ENCODE results near the gene TNRC6C.
"Not testable (repeated sequence)": the region's sequence is repeated elsewhere in the genome, so short reads cannot be mapped to it uniquely, and the experiment has no call there.

Gene TNRC6C

DNA sequence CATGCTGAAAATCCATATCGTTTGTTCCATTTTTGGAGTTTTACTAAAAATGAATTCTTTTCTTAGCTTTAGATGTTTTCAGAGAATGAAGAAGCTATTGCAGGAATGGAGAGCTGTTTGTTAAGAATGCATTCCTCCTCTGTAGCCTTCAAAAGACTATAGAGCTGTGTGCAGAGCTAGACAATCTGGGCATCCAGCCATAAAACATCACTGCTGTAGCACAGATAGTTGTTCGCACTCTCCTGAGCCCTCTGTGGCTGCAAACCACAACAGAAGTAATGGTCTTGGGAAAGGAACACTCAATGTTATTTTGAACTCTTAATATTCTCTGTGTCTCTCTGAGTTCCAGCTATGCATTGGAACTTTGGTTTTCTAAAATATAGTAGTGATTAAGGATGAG is 4.9 kb downstream of the TNRC6C start:
- TF ChIP-seq, protein P1, sequence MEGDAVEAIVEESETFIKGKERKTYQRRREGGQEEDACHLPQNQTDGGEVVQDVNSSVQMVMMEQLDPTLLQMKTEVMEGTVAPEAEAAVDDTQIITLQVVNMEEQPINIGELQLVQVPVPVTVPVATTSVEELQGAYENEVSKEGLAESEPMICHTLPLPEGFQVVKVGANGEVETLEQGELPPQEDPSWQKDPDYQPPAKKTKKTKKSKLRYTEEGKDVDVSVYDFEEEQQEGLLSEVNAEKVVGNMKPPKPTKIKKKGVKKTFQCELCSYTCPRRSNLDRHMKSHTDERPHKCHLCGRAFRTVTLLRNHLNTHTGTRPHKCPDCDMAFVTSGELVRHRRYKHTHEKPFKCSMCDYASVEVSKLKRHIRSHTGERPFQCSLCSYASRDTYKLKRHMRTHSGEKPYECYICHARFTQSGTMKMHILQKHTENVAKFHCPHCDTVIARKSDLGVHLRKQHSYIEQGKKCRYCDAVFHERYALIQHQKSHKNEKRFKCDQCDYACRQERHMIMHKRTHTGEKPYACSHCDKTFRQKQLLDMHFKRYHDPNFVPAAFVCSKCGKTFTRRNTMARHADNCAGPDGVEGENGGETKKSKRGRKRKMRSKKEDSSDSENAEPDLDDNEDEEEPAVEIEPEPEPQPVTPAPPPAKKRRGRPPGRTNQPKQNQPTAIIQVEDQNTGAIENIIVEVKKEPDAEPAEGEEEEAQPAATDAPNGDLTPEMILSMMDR (IDR thresholded peaks at IDR 0.05; ENCODE audit: low read depth, low read length, missing control alignments): no peak
- H3K4me3 ChIP-seq (ENCODE audit: low read depth, low read length): no peak overlapping the region
- DNase-seq (ENCODE audit: low read depth): no peak

DNA sequence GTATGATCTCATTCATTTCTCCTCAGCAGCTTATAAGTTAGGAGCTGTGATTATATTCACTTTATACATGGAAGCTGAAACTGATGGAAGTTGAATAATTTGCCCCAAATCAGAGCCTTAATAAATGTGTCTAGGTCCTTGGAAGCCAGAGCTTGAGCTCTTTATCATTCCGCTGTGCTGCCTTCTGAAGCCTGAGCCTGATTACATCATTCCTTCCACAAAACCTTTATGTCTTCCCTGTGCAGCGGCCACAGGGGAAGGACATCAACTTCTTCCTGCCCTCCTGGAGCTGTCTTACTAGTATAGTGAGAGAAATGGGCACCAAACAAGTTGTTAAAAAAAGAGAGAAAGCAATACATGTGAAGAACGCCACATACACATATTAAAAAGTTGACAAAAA is 6.8 kb downstream of the TNRC6C start:
- H3K4me3 ChIP-seq (ENCODE audit: low read depth, low read length): no peak overlapping the region
- no peak for DNase-seq (ENCODE audit: low read depth)
- TF ChIP-seq, protein P1 (IDR thresholded peaks at IDR 0.05; ENCODE audit: low read depth, low read length, missing control alignments): no peak

DNA sequence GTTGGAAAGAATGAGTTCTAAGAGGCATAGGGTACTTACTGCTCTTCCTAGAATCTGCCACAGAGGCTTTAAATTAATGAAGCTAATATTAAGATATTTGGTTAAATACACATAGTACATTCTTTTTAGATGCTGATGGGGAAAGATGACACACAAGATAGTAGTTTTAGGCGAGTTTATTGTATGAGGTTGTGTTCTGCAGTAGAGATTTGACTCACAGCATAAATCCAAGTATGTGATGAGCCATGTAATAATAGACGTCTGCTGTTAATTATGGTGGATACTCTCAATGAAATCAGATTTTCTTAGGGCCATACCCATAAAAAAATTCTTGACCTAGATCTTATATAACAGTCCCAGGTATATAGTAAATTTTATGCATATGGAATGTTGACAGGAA is 8.0 kb downstream of the TNRC6C start:
- no peak overlapping the region for H3K4me3 ChIP-seq (ENCODE audit: low read depth, low read length)
- DNase-seq (ENCODE audit: low read depth): no peak
- TF ChIP-seq, protein P1 (IDR thresholded peaks at IDR 0.05; ENCODE audit: low read depth, low read length, missing control alignments): no peak

GRCh38 chr17:77968788-77969187 is 10.3 kb downstream of the TNRC6C start:
- no peak overlapping the region for H3K4me3 ChIP-seq (ENCODE audit: low read depth, low read length)
- TF ChIP-seq, protein P1 (IDR thresholded peaks at IDR 0.05; ENCODE audit: low read depth, low read length, missing control alignments): no peak

GRCh38 chr17:77972271-77972670 is 13.8 kb downstream of the TNRC6C start:
- H3K4me3 ChIP-seq (ENCODE audit: low read depth, low read length): not testable (repeated sequence)

More at GRCh38 chr17:77968788-77969187, 10.3 kb downstream of the TNRC6C start:
- no peak for DNase-seq (ENCODE audit: low read depth)

GRCh38 chr17:77973953-77974352 is 15.4 kb downstream of the TNRC6C start:
- H3K4me3 ChIP-seq (ENCODE audit: low read depth, low read length): no peak overlapping the region
- TF ChIP-seq, protein P1 (IDR thresholded peaks at IDR 0.05; ENCODE audit: low read depth, low read length, missing control alignments): no peak
- no peak for DNase-seq (ENCODE audit: low read depth)

More at GRCh38 chr17:77972271-77972670, 13.8 kb downstream of the TNRC6C start:
- not testable (repeated sequence) for DNase-seq (ENCODE audit: low read depth)

GRCh38 chr17:77974396-77974795 is 15.9 kb downstream of the TNRC6C start:
- H3K4me3 ChIP-seq (ENCODE audit: low read depth, low read length): no peak overlapping the region
- no peak for DNase-seq (ENCODE audit: low read depth)
- TF ChIP-seq, protein P1 (IDR thresholded peaks at IDR 0.05; ENCODE audit: low read depth, low read length, missing control alignments): no peak

GRCh38 chr17:77982430-77982829 is 23.9 kb downstream of the TNRC6C start:
- not testable (repeated sequence) for DNase-seq (ENCODE audit: low read depth); H3K4me3 ChIP-seq (ENCODE audit: low read depth, low read length)

Data from GM12864 (cell line).